DMS53 treated with DMSO at 0.1 percent for 48 hours (cell line): ENCODE measurements around the gene CPSF3.

ENCODE experiments used
- DNase-seq: peaks from one replicate; lab custom pipeline; 2025; ENCODE audit not compliant: unreplicated experiment; lab: John Stamatoyannopoulos, UW

Gene CPSF3

DNA sequence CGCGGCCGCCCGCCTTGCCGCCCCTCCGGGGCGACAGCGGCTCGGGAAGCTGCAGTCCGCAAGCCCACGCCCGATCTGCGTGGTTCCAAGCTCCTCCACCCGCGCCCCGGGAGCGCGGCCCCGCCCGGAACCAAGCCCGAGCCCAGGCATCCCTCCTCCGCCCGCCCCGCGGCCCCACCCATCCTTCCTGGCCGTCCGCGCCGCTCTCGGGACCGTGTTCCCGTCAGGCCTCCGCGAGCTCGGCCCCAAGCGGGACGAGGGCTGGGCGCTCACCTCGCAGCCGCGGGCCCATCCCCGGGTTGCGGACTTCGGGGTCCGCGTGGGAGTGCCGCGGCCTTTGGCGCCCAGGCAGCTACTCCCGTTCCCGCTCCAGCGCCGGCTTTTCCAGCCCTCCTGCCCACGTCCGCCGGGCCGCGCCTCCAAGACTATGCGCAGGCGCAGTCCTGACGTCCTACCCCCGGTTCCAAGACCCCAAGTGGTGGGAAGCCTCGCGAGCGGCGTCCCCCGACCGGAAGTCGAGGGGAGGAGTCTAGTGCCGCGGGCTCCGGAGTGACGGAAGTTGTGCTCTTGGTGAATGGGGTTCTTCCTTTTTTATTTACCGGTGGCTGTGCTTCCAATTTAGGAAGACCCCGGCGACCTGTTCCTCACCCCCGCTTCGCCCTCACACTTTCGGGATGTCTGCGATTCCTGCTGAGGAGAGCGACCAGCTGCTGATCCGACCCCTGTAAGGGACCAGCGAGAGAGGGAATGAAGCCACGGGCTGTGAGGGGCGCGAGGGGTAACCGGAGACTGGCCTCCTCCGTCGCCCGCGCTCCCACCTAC lies at the start of gene CPSF3, which contains the start of gene ITGB1BP1:
Gene CPSF3, plus strand, starts transcription at position 555 of the 822 bp plus-strand sequence. Its CDS starts 120 bp downstream, at position 675.
Gene ITGB1BP1, minus strand, starts transcription at position 429 of the 822 bp plus-strand sequence. CDS start 4,831 bp downstream, outside the sequence.
- DNase-seq = peak; percentile 83

DNA sequence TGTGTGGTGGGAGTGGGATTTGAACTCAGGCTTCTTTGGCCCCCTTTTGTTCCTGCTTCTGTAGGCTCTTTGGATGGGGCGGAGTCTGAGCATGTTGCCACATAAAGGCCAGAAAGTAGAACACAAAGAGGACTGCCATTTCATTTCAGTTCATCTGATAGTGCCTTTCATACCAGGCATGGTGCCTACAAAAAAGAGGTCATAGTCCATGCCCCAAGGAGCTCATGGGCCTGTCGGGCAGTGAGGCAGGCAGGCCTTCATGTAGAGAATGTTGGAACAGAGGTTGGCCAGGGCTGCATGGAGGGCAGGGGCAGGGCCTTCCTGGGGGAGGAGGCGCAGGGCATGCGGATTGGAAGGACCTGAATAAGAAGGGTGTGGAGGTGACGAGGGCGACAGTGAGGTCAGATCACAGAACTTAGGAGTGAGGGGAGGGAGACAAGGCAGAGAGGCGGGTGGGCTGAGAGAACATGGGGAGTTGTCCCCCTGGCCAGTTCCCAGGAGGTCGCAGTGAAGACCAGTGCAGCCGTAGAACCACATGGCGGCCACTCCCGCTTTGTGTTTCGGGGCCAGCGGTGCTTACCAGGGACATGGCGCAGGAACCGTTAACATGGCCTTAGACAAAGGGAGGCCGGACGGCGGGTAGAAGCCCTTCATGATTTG lies 49.3 kb upstream of the CPSF3 start:
- no peak for DNase-seq

DNA sequence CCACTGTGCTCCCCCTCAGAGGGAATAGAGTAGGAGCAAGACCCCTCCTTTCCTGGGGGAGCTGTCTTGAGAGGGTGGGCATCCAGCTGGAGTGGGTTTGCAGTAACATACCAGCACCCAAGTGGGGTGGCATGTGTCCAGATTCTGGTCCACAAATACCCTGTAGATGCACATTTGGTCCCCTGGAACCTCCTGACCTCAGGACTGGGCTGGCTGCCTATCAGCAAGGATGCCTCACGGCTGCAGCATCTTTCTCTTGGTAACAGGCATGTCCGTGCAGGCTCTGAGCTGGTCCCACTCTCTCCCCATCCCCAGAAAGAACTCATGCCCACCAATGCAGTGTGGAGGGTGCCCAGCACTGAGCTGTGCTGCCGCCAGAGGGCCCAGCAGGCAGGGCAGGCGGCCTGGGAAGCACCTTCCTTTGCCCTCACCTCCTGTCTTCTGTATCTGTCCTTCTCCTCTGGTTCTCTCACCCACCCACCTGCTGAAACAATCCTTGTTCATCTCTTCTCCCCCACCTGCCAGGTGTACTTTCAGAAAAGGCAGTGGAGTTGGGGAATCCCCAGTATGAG lies 47.5 kb upstream of the CPSF3 start:
- DNase-seq = no peak

DNA sequence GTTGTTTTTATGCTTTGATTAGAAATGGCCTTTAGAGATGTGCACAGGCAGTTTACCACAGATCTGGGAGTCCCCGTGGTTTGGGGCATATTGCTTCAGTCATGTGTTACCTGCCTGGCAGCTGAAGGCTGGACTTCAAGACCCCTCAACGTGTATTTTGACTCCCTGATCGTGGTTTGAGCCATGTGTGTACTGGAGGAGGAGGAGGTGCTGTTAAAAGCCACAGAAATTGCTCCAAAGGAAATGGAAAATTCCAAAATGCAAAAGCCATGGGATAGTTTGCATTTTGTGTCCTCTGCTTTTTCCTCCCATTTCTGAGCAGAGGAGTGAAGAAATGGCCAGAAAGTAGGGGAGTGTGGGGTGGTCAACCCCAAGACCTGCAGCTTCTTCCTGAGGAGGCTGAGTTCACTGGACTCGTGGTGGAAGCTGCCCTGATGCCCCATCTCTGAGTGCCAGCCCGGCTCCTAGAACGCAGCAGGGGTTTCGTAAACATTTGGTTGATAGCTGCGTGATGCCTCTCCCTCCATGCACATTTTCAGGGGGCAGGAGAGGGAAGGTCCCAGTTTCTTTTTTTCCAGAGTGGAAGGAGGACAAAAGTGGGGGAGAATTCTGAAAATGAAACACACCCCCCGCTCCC lies 45.9 kb upstream of the CPSF3 start:
- no peak for DNase-seq

DNA sequence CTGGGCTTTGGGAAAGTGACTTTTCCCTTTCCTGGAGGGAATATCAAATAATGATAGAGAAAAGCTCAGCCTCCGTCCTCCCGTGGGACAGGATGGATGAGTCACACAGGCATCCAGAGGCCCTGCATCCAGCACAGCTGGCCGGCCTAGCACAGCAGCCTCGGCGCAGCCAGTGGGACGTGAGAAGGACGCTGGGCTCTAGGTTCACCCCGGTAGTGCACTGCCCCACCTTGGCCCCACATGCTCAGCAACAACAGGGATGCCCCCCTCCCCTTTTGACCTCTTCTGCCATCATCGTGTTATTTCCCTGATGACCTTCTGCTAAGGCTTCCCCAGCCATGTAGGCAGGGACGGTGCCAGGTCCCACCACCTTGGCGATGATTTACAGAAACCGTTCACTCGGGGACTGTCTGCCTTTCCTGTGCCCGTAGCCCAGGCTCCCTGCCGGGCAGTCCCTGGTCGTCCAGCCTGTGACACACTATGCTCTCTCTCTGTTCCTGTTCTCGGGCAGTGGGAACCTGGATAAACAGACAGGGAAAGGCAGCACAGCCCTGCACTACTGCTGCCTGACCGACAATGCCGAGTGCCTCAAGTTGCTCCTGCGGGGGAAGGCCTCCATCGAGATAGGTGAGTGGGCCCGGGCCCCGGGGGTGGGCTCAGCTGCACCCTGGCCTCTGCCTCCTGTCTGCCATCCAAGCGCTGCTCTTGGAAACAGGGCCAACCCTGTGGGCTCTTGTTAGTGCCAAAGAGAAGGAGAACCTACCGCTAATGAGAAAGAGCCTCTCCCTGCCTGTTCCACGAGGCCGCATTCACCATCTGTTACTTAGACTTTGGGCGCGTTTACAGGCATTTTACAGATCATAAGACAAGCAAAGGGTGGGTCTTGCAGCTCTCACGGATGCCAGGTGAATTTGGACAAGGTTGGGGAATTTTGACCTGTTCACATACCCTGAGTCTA lies 44.7 kb upstream of the CPSF3 start:
- no peak for DNase-seq

DNA sequence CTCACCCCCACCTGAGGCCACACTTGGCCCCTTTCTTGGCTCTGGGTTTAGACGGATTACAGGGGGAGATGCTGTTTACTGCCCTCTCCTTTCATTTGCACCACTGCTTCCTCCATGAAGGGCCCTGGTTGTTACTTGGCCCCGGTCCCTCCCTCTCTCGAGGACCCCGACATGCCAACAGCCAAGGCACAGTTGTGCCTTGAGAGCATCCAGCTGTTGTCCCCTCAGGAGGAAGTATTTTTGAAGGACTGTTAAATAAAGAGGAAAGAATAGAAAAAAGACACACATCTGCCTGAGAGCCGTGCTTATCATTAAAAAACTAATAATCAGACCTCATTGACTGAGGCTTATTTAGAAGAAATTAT lies 44.1 kb upstream of the CPSF3 start:
- no peak for DNase-seq

DNA sequence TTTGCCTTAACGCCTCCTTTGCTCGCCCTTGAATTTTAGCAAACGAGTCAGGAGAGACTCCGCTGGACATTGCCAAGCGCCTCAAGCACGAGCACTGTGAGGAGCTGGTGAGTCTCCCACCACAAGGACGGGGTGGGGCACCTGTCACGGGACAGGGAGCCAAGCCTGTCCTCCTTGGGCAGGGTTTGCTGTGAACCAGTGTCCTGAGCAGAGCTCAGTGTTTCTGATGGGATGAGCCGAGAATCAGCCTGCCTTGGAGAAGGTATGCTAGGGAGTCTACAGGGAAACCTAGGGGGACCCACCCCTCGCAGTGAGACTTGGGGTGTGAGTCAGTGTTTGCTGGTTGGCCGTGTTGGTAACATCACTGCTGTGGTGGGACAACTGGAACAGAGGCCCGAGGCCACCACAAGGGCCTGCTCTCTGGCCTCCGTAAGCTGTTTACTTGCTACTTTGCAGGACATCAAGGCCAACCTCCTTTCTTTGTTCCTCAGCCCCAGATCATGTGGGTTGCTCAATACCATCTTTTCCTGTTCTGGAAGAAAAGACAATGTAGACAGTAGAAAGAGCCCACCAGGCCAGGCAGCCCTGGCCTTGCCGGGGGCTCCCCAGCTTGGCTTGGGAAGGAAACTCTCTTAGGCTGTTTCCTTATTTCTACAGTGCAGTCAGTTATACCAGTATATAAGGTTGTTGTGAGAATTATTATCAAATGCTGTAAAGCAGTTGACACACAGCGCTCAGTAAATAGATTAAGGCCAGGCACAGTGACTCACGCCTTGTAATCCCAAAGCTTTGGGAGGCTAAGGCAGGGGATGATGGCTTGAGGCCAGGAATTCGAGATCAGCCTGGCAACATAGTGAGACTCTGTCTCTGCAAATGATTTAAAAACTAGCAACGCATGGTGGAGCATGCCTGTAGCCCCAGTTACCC lies 42.5 kb upstream of the CPSF3 start:
- no peak for DNase-seq

DNA sequence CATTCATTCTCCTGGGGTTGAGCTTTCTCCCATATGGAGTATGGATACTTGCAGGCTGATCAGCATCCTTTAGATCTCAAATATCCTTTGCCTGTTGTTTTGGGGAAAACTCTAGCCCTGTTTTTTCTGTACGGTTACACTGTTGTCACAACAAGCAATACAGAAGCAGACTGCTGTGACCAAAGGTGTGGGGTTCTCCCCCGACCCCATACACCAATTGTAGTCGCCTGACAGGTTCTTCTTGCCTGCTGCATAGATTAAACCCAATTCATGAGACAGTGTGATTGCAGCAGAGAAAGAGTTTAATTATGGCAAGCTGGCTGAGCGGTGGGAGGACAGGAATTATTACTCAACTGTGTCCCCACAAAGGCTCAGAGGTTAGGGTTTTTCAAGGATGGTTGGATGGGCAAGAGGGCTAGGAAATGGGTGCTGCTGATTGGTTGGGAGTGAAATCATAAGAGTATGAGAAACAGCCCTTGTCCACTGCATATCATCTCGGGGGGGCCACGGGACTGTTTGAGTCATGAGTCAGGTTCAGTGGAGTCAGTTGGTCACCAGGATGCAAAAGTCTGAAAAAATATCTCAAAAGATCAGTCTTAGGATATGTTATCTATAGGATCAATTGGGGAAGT lies 40.7 kb upstream of the CPSF3 start:
- no peak for DNase-seq

DNA sequence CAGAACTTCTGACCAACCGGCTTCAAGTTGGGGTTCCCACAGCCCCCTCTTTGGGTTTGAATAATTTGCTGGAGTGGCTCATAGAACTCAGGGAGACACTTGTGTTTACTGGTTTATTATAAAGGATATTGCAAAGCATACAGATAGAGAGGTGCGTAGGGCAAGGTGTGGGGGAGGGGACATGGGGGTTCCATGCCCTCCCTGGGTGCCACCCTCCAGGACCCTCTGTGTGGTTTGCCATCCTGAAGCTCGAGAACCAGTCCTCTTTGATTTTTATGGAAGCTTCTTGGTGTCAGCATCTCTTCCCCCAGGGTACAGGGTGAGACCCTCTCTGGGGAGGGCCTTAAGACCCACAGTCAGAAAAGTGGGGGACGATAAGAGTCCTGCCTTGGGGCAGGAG lies 38.9 kb upstream of the CPSF3 start:
- DNase-seq = no peak

DNA sequence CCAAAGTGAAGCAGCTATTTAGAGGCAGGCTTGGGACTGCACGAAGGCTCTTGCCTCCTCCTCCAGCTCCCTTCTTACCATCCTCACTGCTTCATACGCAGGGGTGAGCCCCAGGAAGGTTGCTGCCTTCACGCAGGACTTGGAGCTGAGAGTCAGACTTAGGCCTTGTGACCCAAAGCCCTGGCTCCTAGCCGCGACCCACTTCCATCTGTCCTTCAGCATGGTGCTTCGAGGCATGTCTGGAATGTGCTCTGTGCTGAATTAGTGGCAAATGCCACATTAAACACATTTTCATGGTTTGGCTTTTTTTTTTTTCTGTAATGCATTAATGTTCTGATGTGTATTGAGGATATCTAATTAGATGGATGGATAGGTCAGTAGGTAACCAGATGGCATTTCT lies 37.6 kb upstream of the CPSF3 start:
- no peak for DNase-seq

DNA sequence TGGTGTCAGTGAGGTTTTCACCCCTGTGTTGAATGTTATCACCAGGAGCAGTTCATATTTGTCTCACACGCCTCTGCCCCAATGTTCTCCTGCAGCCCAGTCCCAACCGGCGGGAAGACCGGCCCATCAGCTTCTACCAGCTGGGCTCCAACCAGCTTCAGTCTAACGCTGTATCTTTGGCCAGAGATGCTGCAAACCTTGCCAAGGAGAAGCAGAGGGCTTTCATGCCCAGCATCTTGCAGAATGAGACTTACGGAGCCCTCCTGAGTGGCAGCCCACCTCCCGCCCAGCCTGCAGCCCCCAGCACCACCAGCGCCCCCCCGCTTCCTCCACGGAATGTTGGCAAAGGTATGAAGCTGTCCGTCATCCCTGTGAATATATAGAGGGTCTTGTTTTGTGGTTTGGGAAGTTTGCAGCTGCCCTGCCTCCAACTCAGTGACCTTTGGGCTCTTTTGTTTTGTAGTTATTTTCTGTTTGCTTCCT lies 35.2 kb upstream of the CPSF3 start:
- DNase-seq = no peak

DNA sequence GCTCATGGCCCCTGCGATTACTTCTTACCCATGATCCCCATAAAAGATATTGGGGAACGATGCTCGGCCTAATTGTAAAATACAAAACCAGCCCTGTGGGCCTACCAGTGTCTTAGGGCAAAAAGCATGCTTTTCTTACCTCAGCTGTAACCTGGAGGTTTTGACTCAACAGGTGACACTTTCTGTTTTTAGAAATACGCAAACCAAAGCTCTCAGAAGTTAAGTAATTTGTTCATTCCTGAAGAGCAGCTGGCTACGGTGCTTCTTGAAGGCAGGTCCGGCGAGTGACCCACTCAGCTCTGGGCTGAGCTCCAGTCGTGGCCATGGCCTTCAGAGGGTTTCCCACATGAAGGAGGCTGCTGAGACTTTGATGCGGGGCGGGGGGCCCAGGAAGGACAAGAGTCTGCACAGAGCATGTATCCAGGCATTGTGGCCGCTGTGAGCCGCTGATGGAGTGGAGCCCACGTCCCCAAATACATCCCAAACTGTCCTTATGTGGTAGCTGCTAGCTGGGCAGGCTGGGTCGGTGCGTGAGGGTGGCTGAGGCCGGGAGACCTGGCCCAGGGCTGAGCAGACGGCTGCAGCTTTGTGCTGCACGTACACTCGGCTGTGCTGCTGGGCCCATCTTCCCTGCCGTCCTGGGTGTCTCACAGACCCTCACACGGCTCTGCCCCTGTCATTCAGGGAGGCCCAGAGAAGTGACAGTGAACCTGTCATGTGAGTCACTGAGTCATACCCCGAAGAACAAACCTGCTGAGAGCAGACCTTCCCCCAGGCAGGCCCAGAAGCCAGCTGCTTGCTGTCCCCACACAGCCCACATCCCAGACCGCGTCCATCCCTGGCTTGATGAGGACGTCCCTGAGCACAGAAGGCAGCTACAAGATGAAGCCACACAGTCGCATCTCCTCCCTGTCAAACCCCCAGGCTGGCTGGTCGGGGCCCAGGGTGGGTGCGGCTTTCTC lies 34.2 kb upstream of the CPSF3 start:
- DNase-seq = no peak

DNA sequence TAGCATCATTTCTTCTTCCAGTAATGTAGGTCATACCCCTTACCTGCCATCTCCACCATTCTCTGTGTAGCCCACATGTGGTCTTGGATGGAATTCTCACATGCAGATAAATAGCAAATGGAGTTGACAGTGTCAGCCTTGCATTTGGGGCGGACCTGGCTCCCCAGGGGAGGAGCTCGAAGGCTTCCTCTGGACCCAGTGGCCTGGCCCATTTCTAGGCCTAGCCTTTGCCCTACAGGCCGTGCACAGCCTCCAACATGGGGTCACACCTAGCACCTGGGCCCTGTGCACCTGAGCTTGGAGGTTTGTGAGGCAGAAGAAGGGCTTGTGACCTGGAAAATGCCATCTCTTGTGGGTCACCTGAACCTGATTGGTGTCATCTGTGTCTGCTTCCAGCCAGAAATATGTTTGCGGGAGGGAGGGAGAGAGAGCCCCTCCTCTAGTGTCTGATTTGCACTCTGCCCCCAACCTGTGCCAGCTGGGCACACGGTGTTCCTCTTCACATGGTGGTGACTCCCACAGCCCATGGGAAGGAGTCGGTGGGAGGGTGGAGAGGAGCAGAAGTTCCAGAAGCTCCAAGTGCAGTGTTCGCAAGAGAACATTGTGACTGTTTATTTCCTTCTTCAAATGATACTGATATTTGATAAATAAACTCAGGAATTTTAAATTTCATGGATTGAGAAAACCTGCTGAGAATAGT lies 33.2 kb upstream of the CPSF3 start:
- DNase-seq = no peak

DNA sequence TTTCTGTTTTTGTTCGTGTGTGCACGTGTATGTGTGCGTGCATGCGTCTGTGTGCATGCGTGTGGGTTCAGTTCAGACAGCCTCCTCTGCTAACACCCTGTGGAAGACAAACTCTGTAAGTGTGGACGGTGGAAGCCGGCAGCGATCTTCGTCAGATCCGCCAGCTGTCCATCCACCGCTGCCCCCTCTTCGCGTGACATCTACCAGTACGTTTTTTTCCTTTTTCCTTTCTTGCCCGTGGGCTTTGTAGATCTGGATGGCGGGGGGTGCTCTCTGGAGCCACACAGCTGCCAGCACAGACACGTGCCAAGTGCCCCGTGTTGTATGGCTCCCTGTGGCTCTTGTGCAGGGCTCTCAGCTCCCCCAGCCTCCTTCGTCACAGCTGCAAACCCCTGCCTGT lies 32.5 kb upstream of the CPSF3 start:
- DNase-seq = no peak

DNA sequence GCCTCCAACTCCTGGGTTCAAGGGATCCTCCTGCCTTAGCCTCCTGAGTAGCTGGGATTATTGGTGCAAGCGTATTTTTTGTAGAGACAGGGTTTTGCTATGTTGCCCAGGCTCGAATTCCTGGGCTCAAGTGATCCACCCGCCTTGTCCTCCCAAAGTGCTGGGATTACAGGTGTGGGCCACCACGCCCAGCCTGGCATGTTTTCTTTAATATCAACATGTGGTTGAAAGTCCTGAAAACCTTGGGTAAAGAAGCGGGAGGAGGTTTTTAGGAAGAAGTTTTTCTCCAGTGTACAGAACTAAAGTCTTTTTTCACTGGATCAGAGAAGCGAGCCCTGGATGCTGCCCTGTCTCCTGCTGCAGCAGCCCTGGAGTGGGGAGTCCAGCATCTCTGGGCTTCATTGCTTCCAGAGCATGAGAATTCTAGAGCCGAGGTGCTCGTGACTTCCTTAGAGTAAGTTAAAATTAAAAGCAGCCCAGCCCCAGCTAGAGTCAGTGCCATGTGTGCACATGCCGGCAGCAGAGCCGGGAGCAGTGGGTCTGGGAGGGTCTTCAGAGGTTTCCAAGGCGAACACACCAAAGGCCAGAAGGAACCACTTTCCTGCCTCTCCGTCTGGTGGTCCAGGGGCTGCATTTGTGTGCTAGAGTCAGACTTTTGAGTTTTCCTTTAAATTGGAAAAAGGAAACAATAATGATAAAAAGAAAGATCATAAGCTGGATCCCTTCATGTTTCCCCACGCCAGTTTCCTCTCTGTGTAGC lies 31.3 kb upstream of the CPSF3 start:
- DNase-seq = no peak
